B cell (primary cell): ENCODE data around the gene FGF6.

Experiments
- CTCF ChIP-seq: fragments of 200-600 bp; IDR thresholded peaks from one replicate; pipeline ENCODE4 v1.8.0; 2022; ENCODE audit warnings: antibody characterized with exemption, mild to moderate bottlenecking
- EZH2 ChIP-seq: IDR thresholded peaks from 2 replicates; pipeline ENCODE4 v1.6.1; 2012; ENCODE audit warnings: borderline replicate concordance, low read depth, mild to moderate bottlenecking, moderate library complexity, low read length; ENCODE audit not compliant: insufficient read depth, poor library complexity, severe bottlenecking

GRCh38 chr12:4477129-4477528 lies 31.5 kb upstream of the FGF6 start:
- TF ChIP-seq CTCF: no peak
- TF ChIP-seq EZH2: no peak
